GM12878 (cell line): Measurements from ENCODE around the gene TMEM97. TPM values are rescaled to one million over a fixed set of nuclear protein-coding genes. Genes with fewer than 3 reads are reported as not detected.

Experiments used
- ATAC-seq: fragments of 200-7000 bp; cut with Tn5 transposase; 3 replicates; pipeline ENCODE4 v1.9.1; 2020; ENCODE audit warnings: mild to moderate bottlenecking, moderate library complexity
- BruUV-seq: library from RNA; stranded (reverse); fragments of 400-500 nt; replicated peaks from 2 replicates; lab custom pipeline; 2021; lab: Mats Ljungman, UMichigan
- CTCF ChIA-PET: fragments of 300-600 bp; sonication (Branson Sonifier 250); formaldehyde crosslinking; extraction: SDS; loops from one replicate; lab custom pipeline; 2021; ENCODE audit warnings: inconsistent platforms; lab: Yijun Ruan, JAX
- POLR2A ChIA-PET: fragments of 350-600 bp; formaldehyde crosslinking; extraction: SDS; loops from one replicate; lab custom pipeline; 2021; ENCODE audit warnings: inconsistent platforms; lab: Charles Lee
- RAD21 ChIA-PET: fragments of 300-600 bp; sonication (Branson Sonifier 250); formaldehyde crosslinking; loops from one replicate; lab custom pipeline; 2023; ENCODE audit warnings: antibody characterized with exemption; ENCODE audit not compliant: unreplicated experiment; lab: Charles Lee
- SMC1A ChIA-PET: fragments of 300-600 bp; sonication (Branson Sonifier 250); formaldehyde crosslinking; loops from one replicate; lab custom pipeline; 2023; ENCODE audit not compliant: unreplicated experiment, uncharacterized antibody; lab: Charles Lee
- DNase-seq: peaks from one replicate; pipeline ENCODE4 v3.0.0-alpha.2; 2011; ENCODE audit warnings: low read depth, low spot score
- FAIRE-seq: peaks from 3 replicates; lab custom pipeline; 2011; peaks lifted over from hg19 to GRCh38; lab: Jason Lieb, UNC
- H2AFZ ChIP-seq: 2 replicates; pipeline ENCODE4 v1.6.0; 2011; ENCODE audit warnings: low read depth, low read length, control low read depth; ENCODE audit not compliant: control insufficient read depth
- H3K27ac ChIP-seq: 2 replicates; pipeline ENCODE4 v1.5.1; 2011; ENCODE audit warnings: control low read depth; ENCODE audit not compliant: control insufficient read depth, insufficient read depth
- H3K27me3 ChIP-seq, 2 experiments: replicated peaks in 1 of 2; 2 replicates each; pipeline versions ENCODE4 v1.6.0 to v1.6.1; 2011; ENCODE audit warnings: low read length in 1 of 2; ENCODE audit not compliant: control insufficient read depth in 2 of 2, insufficient read depth in 2 of 2
- H3K36me3 ChIP-seq, 2 experiments: 2 replicates each; pipeline ENCODE4 v1.5.1; 2011; ENCODE audit warnings: low read length in 1 of 2; ENCODE audit not compliant: control insufficient read depth in 2 of 2, insufficient read depth in 2 of 2
- H3K4me1 ChIP-seq: 2 replicates; pipeline ENCODE4 v1.6.1; 2011; ENCODE audit warnings: mild to moderate bottlenecking, low read length, moderate library complexity, mixed read lengths; ENCODE audit not compliant: control insufficient read depth, insufficient read depth
- H3K4me2 ChIP-seq: 2 replicates; pipeline ENCODE4 v1.6.0; 2011; ENCODE audit warnings: control low read depth; ENCODE audit not compliant: control insufficient read depth, insufficient read depth
- H3K4me3 ChIP-seq: fragments of 200-600 bp; sonication (generic); 2 replicates; pipeline ENCODE4 v1.5.1; 2016
- H3K79me2 ChIP-seq: 2 replicates; pipeline ENCODE4 v1.6.0; 2011; ENCODE audit warnings: low read length; ENCODE audit not compliant: control insufficient read depth, insufficient read depth
- H3K9ac ChIP-seq: 2 replicates; pipeline ENCODE4 v1.8.0; 2011; ENCODE audit warnings: low read length, control low read depth, mixed read lengths; ENCODE audit not compliant: control insufficient read depth, insufficient read depth
- H3K9me3 ChIP-seq: replicated peaks from 3 replicates; pipeline ENCODE4 v1.5.1; 2011; ENCODE audit warnings: mild to moderate bottlenecking, low read length; ENCODE audit not compliant: control insufficient read depth, insufficient read depth
- H4K20me1 ChIP-seq: 2 replicates; pipeline ENCODE4 v1.6.0; 2011; ENCODE audit not compliant: control insufficient read depth, insufficient read depth
- ASH2L ChIP-seq: fragments of 300-600, 200-600 bp; sonication (generic); IDR thresholded peaks from 2 replicates; pipeline ENCODE4 v1.6.1; 2017; ENCODE audit warnings: low read depth, mild to moderate bottlenecking, borderline replicate concordance
- BCL11A ChIP-seq: IDR thresholded peaks from 2 replicates; pipeline ENCODE4 v1.6.1; 2011; ENCODE audit warnings: low read depth, low read length
- BMI1 ChIP-seq: fragments of 450-650 bp; IDR thresholded peaks from 2 replicates; pipeline ENCODE4 v1.6.1; 2016; ENCODE audit warnings: mild to moderate bottlenecking, moderate library complexity, borderline replicate concordance
- CEBPB ChIP-seq, 2 experiments: fragments of 150-350 bp in 1 of 2; IDR thresholded peaks; 2 replicates each; pipeline ENCODE4 v1.6.1; 2012 to 2014; ENCODE audit warnings: low read depth in 2 of 2, low read length in 2 of 2, borderline replicate concordance in 1 of 2, inconsistent platforms in 1 of 2
- CREB1 ChIP-seq: IDR thresholded peaks from 2 replicates; pipeline ENCODE4 v1.6.1; 2012; ENCODE audit warnings: low read depth, mild to moderate bottlenecking, inconsistent platforms
- FOXK2 ChIP-seq: fragments of 450-650 bp; IDR thresholded peaks from 2 replicates; pipeline ENCODE4 v1.6.1; 2017; ENCODE audit warnings: mild to moderate bottlenecking, moderate library complexity
- SIN3A ChIP-seq: IDR thresholded peaks from 2 replicates; pipeline ENCODE4 v1.6.1; 2012; ENCODE audit warnings: low read depth, low read length, improper control_type of control experiment
- SREBF2 ChIP-seq: IDR thresholded peaks from 2 replicates; pipeline ENCODE4 v1.6.1; 2012; ENCODE audit warnings: mild to moderate bottlenecking, low read length
- SUZ12 ChIP-seq: fragments of 200-600 bp; sonication (generic); IDR thresholded peaks from one replicate; pipeline ENCODE4 v1.6.1; 2018; ENCODE audit warnings: antibody characterized with exemption, mild to moderate bottlenecking; ENCODE audit not compliant: unreplicated experiment
- WRNIP1 ChIP-seq: IDR thresholded peaks from 2 replicates; pipeline ENCODE4 v1.6.1; 2011; ENCODE audit warnings: low read depth, low read length, improper control_type of control experiment, borderline replicate concordance
- ZNF207 ChIP-seq: fragments of 450-650 bp; IDR thresholded peaks from 2 replicates; pipeline ENCODE4 v1.6.1; 2014; ENCODE audit warnings: antibody characterized with exemption, mild to moderate bottlenecking, borderline replicate concordance
- WGBS: methylation state at CpG from one replicate; pipeline ENCODE4 v1.1.6; 2016; ENCODE audit warnings: low lambda C conversion rate; ENCODE audit not compliant: insufficient replicate concordance, insufficient coverage; ENCODE audit errors: missing lambda C conversion rate; 5-methylcytosine and 5-hydroxymethylcytosine counted together
- in situ Hi-C: fragments of 300-500 bp; cut with MboI; formaldehyde crosslinking; loops from 9 replicates; pipeline ENCODE4 v1.14.3; 2018; ENCODE audit warnings: mixed read lengths
- intact Hi-C: fragments of 100-400 bp; cut with micrococcal nuclease; formaldehyde crosslinking; loops from one replicate; pipeline ENCODE4 v1.14.2; 2022; ENCODE audit not compliant: unreplicated experiment
- polyA plus RNA-seq, 11 experiments: library from polyadenylated mRNA; depleted of rRNA in 4 of 11; unstranded in 6 of 11; stranded (reverse) in 5 of 11; fragments of >200 nt; fragmentation: Nextera tagmentation in 4 of 11; fragmentation: Illumina TruSeq in 1 of 11; extraction: Ambion mirVana in 4 of 11; extraction: Trizol in 1 of 11; gene quantifications; 1 replicate in 1 of 11; 2 replicates in 10 of 11; pipeline versions ENCODE4 v1.2.1 to v1.2.3, GENCODE V29; 2011 to 2016; ENCODE audit warnings: inconsistent platforms in 2 of 11, missing spikeins in 2 of 11, low read depth in 1 of 11
- total RNA-seq, 4 experiments: library from RNA; depleted of rRNA in 3 of 4; stranded (reverse); fragments of >200 nt in 3 of 4; fragmentation: Illumina TruSeq in 1 of 4; extraction: Trizol in 1 of 4; gene quantifications; 2 replicates each; pipeline versions ENCODE4 v1.2.1 to v1.2.3, GENCODE V29; 2013 to 2021
- TF ChIP-seq, protein P1 (sequence below): IDR thresholded peaks from 2 replicates; pipeline ENCODE4 v1.6.1; 2012; ENCODE audit warnings: low read depth, low read length, improper control_type of control experiment
- TF ChIP-seq, protein P2 (sequence below): IDR thresholded peaks from 2 replicates; pipeline ENCODE4 v1.6.1; 2011; ENCODE audit warnings: low read depth, mild to moderate bottlenecking, low read length, moderate library complexity, borderline replicate concordance; ENCODE audit errors: extremely low read depth
- TF ChIP-seq, protein P3 (sequence below): fragments of 450-650 bp; IDR thresholded peaks from 2 replicates; pipeline ENCODE4 v1.6.1; 2016; ENCODE audit warnings: mild to moderate bottlenecking

The TMEM97 gene
- total and polyA plus RNA-seq, 10 of the 15 experiments (the other 5 are each of a cell fraction or from before 2014, with no cell fraction given), result 58.0 to 134 (median 86.0) TPM

DNA sequence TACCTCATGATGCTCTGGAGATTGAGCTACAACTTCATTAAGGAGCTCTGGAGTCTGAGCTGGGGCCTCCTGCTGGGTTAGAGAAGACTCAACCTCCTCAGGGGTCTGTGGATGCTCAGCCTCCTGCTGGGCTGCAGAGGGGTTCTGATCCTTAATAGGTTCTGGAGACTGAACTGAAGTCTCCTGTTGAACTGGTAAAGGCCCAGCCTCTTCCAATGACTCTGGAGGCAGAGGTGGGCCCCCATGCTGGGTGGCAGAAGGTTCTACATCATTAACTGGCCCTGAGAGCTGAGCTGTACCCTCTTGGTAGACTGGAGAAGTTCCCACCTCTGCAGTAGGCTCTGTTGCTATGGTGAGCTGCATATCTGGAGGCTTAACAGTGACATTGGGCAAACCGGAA lies 48.1 kb upstream of the TMEM97 start:
- intact Hi-C loops, result no loop called here
- no peak for TF ChIP-seq SREBF2
- ATAC-seq (no peak), FAIRE-seq (no peak), DNase-seq (no peak)
- WGBS, result 22% methylated on average over 1 of the region's 1 CpG
- Histone ChIP-seq H3K27me3 (no peaks in the 10 kb centered on the region; a peak in 1 of 4 replicates), H3K36me3 (no peaks in the 10 kb centered on the region), H2AFZ (no peak overlapping the region), H3K9me3 (peaks cover 2% of the 10 kb centered on the region; the same call in 2 of the 3 replicates), H3K9ac (no peak overlapping the region), H3K4me3 (no peak overlapping the region), H3K79me2 (no peaks in the 10 kb centered on the region), H3K4me2 (no peak overlapping the region), H4K20me1 (no peaks in the 10 kb centered on the region), H3K27ac (no peak overlapping the region), H3K4me1 (peaks cover 6% of the 10 kb centered on the region; the same call in 1 of the 2 replicates)
- CTCF ChIA-PET, result interaction anchor here (0.8 to 1.8 kb wide), 3 partner anchors 14 to 175 kb away, joined by 3 to 4 read pairs (median 4); no protein-coding TSS in a partner anchor
- SMC1A ChIA-PET, result no interaction called here
- RAD21 ChIA-PET, result interaction anchor here (0.6 to 0.7 kb wide), 2 partner anchors 45 to 149 kb away, joined by 3 read pairs; no protein-coding TSS in a partner anchor
- POLR2A ChIA-PET, result no interaction called here
- in situ Hi-C loops, result no loop called here
- no TSS peak for BruUV-seq

DNA sequence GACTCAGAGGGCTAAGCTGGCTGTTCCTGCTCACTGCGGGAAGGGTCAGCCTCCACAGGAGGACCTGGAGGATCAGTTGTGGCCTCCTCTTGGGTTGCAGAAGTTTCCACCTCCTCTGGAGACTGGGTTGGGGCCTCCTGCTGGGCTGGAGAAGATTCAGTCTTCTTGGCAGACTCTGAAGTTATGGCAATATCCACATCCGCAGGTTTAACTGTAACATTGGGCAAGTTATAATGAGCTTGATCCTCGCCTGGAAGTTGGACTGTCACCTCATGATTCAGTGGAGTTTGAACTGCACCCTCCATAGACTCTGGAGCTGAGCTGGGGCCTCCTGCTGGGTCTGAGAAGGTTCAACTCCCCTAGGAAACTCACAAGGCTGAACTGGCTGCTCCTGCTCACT lies 47.6 kb upstream of the TMEM97 start:
- Histone ChIP-seq H3K4me3 (no peak overlapping the region), H3K4me1 (peaks cover 6% of the 10 kb centered on the region; the same call in 1 of the 2 replicates), H3K9me3 (no peaks in the 10 kb centered on the region; the same call in 1 of the 3 replicates), H3K9ac (no peak overlapping the region), H4K20me1 (no peaks in the 10 kb centered on the region), H2AFZ (no peak overlapping the region), H3K27ac (no peak overlapping the region), H3K4me2 (no peak overlapping the region), H3K27me3 (no peaks in the 10 kb centered on the region; a peak in 1 of 4 replicates), H3K36me3 (no peaks in the 10 kb centered on the region), H3K79me2 (no peaks in the 10 kb centered on the region)
- ChIA-PET CTCF (interaction anchor here (0.8 to 1.8 kb wide), 3 partner anchors 14 to 174 kb away, joined by 3 to 4 read pairs (median 4); no protein-coding TSS in a partner anchor), RAD21 (interaction anchor here (0.6 to 0.7 kb wide), 2 partner anchors 45 to 150 kb away, joined by 3 read pairs; no protein-coding TSS in a partner anchor), POLR2A (no interaction called here), SMC1A (interaction anchor here (0.6 kb wide), 1 partner anchor 273 kb away, joined by 3 read pairs; no protein-coding TSS in a partner anchor)
- BruUV-seq, result no TSS peak
- FAIRE-seq (no peak), ATAC-seq (no peak), DNase-seq (no peak)
- 67% methylated on average over 3 of the region's 3 CpGs for WGBS
- intact Hi-C loops, result no loop called here
- in situ Hi-C loops, result no loop called here
- TF ChIP-seq, protein P1, sequence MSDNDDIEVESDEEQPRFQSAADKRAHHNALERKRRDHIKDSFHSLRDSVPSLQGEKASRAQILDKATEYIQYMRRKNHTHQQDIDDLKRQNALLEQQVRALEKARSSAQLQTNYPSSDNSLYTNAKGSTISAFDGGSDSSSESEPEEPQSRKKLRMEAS, result no peak
- TF ChIP-seq WRNIP1 (no peak), SUZ12 (no peak), BMI1 (no peak), CREB1 (no peak), CEBPB (IDR thresholded peaks at IDR 0.05; ENCODE audit: borderline replicate concordance in 1 of 2, low read depth in 2 of 2, low read length in 2 of 2) (no peak), ASH2L (no peak), FOXK2 (no peak), BCL11A (no peak), ZNF207 (no peak), SIN3A (no peak)
- TF ChIP-seq, protein P2, sequence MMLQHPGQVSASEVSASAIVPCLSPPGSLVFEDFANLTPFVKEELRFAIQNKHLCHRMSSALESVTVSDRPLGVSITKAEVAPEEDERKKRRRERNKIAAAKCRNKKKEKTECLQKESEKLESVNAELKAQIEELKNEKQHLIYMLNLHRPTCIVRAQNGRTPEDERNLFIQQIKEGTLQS, result no peak
- TF ChIP-seq, protein P3, sequence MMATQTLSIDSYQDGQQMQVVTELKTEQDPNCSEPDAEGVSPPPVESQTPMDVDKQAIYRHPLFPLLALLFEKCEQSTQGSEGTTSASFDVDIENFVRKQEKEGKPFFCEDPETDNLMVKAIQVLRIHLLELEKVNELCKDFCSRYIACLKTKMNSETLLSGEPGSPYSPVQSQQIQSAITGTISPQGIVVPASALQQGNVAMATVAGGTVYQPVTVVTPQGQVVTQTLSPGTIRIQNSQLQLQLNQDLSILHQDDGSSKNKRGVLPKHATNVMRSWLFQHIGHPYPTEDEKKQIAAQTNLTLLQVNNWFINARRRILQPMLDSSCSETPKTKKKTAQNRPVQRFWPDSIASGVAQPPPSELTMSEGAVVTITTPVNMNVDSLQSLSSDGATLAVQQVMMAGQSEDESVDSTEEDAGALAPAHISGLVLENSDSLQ, result no peak
